Right lobe of liver (tissue), 4 donors: ENCODE data around the gene PDE4DIP.
"Not testable (repeated sequence)": the region's sequence is repeated elsewhere in the genome, so short reads cannot be mapped to it uniquely, and the experiment has no call there.

Experiments used
- POLR2A ChIP-seq: fragments of 450-650 bp; IDR thresholded peaks from one replicate; pipeline ENCODE4 v1.6.1; 2017; ENCODE audit warnings: antibody characterized with exemption, mild to moderate bottlenecking
- TF ChIP-seq, protein P1 (sequence below), 4 donors: fragments of 200-600 bp in 3 of 4; fragments of 450-650 bp in 1 of 4; IDR thresholded peaks; one replicate each; pipeline versions ENCODE4 v1.5.1 to v1.8.0; 2016 to 2022; ENCODE audit warnings: antibody characterized with exemption in 4 of 4, mild to moderate bottlenecking in 2 of 4
- donor health status: DM: no; HTN: no; CAD: no.
- donor health status: DM: no; HTN: no; CAD: no.
- donor health status: DM: no; HTN: yes; CAD: no.

DNA sequence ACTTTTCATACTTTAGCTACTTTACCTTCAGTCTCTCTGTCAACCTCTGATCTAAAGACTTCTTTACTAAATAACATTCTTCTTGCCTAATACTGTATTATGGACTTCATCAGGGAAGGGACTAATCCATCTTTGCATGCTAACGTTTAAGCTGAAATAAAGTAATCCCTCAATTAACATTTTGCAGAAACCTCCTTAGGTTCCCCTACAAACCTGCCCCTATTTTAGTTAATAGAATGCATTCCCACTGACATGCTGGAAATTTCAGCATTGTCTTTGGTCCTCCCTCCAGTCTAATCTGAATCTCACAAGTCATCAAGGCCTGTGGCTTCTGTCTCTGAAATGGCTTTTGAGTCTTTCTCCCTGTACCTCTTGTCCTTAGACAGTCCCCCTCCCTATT is 83.4 kb downstream of the PDE4DIP start:
- TF ChIP-seq, protein P1, sequence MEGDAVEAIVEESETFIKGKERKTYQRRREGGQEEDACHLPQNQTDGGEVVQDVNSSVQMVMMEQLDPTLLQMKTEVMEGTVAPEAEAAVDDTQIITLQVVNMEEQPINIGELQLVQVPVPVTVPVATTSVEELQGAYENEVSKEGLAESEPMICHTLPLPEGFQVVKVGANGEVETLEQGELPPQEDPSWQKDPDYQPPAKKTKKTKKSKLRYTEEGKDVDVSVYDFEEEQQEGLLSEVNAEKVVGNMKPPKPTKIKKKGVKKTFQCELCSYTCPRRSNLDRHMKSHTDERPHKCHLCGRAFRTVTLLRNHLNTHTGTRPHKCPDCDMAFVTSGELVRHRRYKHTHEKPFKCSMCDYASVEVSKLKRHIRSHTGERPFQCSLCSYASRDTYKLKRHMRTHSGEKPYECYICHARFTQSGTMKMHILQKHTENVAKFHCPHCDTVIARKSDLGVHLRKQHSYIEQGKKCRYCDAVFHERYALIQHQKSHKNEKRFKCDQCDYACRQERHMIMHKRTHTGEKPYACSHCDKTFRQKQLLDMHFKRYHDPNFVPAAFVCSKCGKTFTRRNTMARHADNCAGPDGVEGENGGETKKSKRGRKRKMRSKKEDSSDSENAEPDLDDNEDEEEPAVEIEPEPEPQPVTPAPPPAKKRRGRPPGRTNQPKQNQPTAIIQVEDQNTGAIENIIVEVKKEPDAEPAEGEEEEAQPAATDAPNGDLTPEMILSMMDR (IDR thresholded peaks at IDR 0.05): not testable (repeated sequence)
- TF ChIP-seq POLR2A: not testable (repeated sequence)
